Mesenchymal stem cell (in vitro differentiated cells and primary cell): ENCODE data around the gene ILF2.
A peak's percentile ranks its signal among the peaks of the same experiment; 100 is the strongest.
"Not testable (repeated sequence)": the region's sequence is repeated elsewhere in the genome, so short reads cannot be mapped to it uniquely, and the experiment has no call there.

Experiments
- DNase-seq: peaks from one replicate; pipeline ENCODE4 v3.0.0-alpha.2; 2013
- H2AFZ ChIP-seq: one replicate; pipeline ENCODE4 v1.6.1; 2013; ENCODE audit warnings: low read depth, mild to moderate bottlenecking, control low read depth, inconsistent platforms, low read length, moderate library complexity
- H2AK5ac ChIP-seq: 2 replicates; pipeline ENCODE4 v1.6.1; 2013; ENCODE audit warnings: low read length, moderate library complexity, mild to moderate bottlenecking, inconsistent platforms; ENCODE audit not compliant: severe bottlenecking
- H2BK120ac ChIP-seq: one replicate; pipeline ENCODE4 v1.6.1; 2013; ENCODE audit warnings: low read depth, mild to moderate bottlenecking, inconsistent platforms, low read length, moderate library complexity
- H2BK12ac ChIP-seq, 2 experiments: one replicate each; pipeline ENCODE4 v1.6.1; 2013; ENCODE audit warnings: inconsistent platforms in 2 of 2, low read length in 2 of 2, mild to moderate bottlenecking in 2 of 2, moderate library complexity in 2 of 2, control low read depth in 1 of 2
- H2BK15ac ChIP-seq: one replicate; pipeline ENCODE4 v1.6.1; 2013; ENCODE audit warnings: mild to moderate bottlenecking, low read depth, inconsistent platforms; ENCODE audit not compliant: poor library complexity, severe bottlenecking
- H2BK5ac ChIP-seq: 2 replicates; pipeline ENCODE4 v1.6.1; 2013; ENCODE audit warnings: low read depth, mild to moderate bottlenecking, low read length, control low read depth, inconsistent platforms; ENCODE audit not compliant: poor library complexity, severe bottlenecking
- H3K14ac ChIP-seq, 2 experiments: one replicate each; pipeline ENCODE4 v1.6.1; 2013; ENCODE audit warnings: inconsistent platforms in 2 of 2, low read length in 2 of 2, control low read depth in 1 of 2, mild to moderate bottlenecking in 1 of 2, moderate library complexity in 1 of 2
- H3K18ac ChIP-seq, 2 experiments: one replicate each; pipeline ENCODE4 v1.6.1; 2013; ENCODE audit warnings: inconsistent platforms in 2 of 2, low read length in 2 of 2, control low read depth in 1 of 2, low read depth in 1 of 2, mild to moderate bottlenecking in 1 of 2
- H3K23ac ChIP-seq, 2 experiments: one replicate each; pipeline ENCODE4 v1.6.1; 2013; ENCODE audit warnings: inconsistent platforms in 2 of 2, low read length in 2 of 2, mild to moderate bottlenecking in 2 of 2, moderate library complexity in 2 of 2, control low read depth in 1 of 2
- H3K27ac ChIP-seq: 2 replicates; pipeline ENCODE4 v1.5.1; 2013; ENCODE audit warnings: mild to moderate bottlenecking, moderate library complexity, low read length, control low read depth, inconsistent platforms; ENCODE audit not compliant: poor library complexity, severe bottlenecking
- H3K27me3 ChIP-seq, 2 experiments: 2 replicates each; pipeline versions ENCODE4 v1.6.1 to v1.7.0; 2013; ENCODE audit warnings: low read length in 2 of 2, mild to moderate bottlenecking in 2 of 2, moderate library complexity in 2 of 2, control low read depth in 1 of 2, inconsistent platforms in 1 of 2; ENCODE audit not compliant: control insufficient read depth in 1 of 2, insufficient read depth in 1 of 2
- H3K36me3 ChIP-seq, 2 experiments: 2 replicates each; pipeline versions ENCODE4 v1.6.1 to v1.7.0; 2013; ENCODE audit warnings: low read length in 2 of 2, control low read depth in 1 of 2, inconsistent platforms in 1 of 2, low read depth in 1 of 2, mild to moderate bottlenecking in 1 of 2; ENCODE audit not compliant: insufficient read depth in 2 of 2, control insufficient read depth in 1 of 2
- H3K4ac ChIP-seq, 2 experiments: one replicate each; pipeline ENCODE4 v1.6.1; 2013; ENCODE audit warnings: inconsistent platforms in 2 of 2, low read length in 2 of 2, mild to moderate bottlenecking in 2 of 2, moderate library complexity in 2 of 2, control low read depth in 1 of 2, low read depth in 1 of 2
- H3K4me1 ChIP-seq: 2 replicates; pipeline ENCODE4 v1.6.1; 2013; ENCODE audit warnings: low read depth, low read length, control low read depth; ENCODE audit not compliant: control insufficient read depth, insufficient read depth
- H3K4me2 ChIP-seq: 2 replicates; pipeline ENCODE4 v1.6.1; 2013; ENCODE audit warnings: low read length, mild to moderate bottlenecking, inconsistent platforms; ENCODE audit not compliant: poor library complexity, severe bottlenecking
- H3K4me3 ChIP-seq, 2 experiments: 2 replicates each; pipeline versions ENCODE4 v1.5.1 to v1.7.0; 2013; ENCODE audit warnings: low read length in 2 of 2, mild to moderate bottlenecking in 2 of 2, control low read depth in 1 of 2, low read depth in 1 of 2; ENCODE audit not compliant: insufficient read depth in 1 of 2
- H3K79me1 ChIP-seq: replicated peaks from 2 replicates; pipeline ENCODE4 v1.6.1; 2013; ENCODE audit warnings: mild to moderate bottlenecking, control low read depth, low read length, inconsistent platforms; ENCODE audit not compliant: poor library complexity, severe bottlenecking
- H3K9ac ChIP-seq: 2 replicates; pipeline ENCODE4 v1.7.0; 2013; ENCODE audit warnings: mild to moderate bottlenecking, low read length, moderate library complexity
- H3K9me3 ChIP-seq: 2 replicates; pipeline ENCODE4 v1.7.0; 2013; ENCODE audit warnings: mild to moderate bottlenecking, low read length; ENCODE audit not compliant: control insufficient read depth
- H4K8ac ChIP-seq: one replicate; pipeline ENCODE4 v1.6.1; 2013; ENCODE audit warnings: inconsistent platforms, mild to moderate bottlenecking, low read length, moderate library complexity
- H4K91ac ChIP-seq: one replicate; pipeline ENCODE4 v1.6.1; 2013; ENCODE audit warnings: mild to moderate bottlenecking, low read length, inconsistent platforms
- WGBS: methylation state at CpG from one replicate; pipeline ENCODE4 v1.1.7; 2013; ENCODE audit warnings: mixed read lengths; 5-methylcytosine and 5-hydroxymethylcytosine counted together

The ILF2 gene

GRCh38 chr1:153643100-153643499 is 27.7 kb downstream of the ILF2 start:
- no peak overlapping the region for H3K4me3 ChIP-seq
- H3K23ac ChIP-seq = no peak overlapping the region
- H3K4me2 ChIP-seq = no peak overlapping the region
- H2BK12ac ChIP-seq = no peak overlapping the region
- H3K4ac ChIP-seq = no peak overlapping the region
- H4K8ac ChIP-seq = no peak overlapping the region
- no peak overlapping the region for H3K14ac ChIP-seq
- H3K4me1 ChIP-seq = peaks cover 4% of the 10 kb centered on the region
- H4K91ac ChIP-seq = no peak overlapping the region
- DNase-seq = no peak
- H3K18ac ChIP-seq = no peak overlapping the region
- peaks cover 51 to 93% of the 10 kb centered on the region in 2 experiments for H3K36me3 ChIP-seq
- H2BK120ac ChIP-seq = no peak overlapping the region
- no peak overlapping the region for H2BK5ac ChIP-seq
- H3K27me3 ChIP-seq = no peaks in the 10 kb centered on the region
- peaks cover 26% of the 10 kb centered on the region for H3K79me1 ChIP-seq
- no peak overlapping the region for H3K9ac ChIP-seq
- H3K9me3 ChIP-seq = no peaks in the 10 kb centered on the region
- H3K27ac ChIP-seq = no peak overlapping the region
- H2AFZ ChIP-seq = no peak overlapping the region
- over 99% methylated on average over 7 of the region's 11 CpGs for WGBS
- no peak overlapping the region for H2BK15ac ChIP-seq
- H2AK5ac ChIP-seq = no peak overlapping the region

- H3K9ac ChIP-seq = no peak overlapping the region
- no peaks in the 10 kb centered on the region for H3K9me3 ChIP-seq
- peaks cover 52 to 98% of the 10 kb centered on the region in 2 experiments for H3K36me3 ChIP-seq
- H3K27me3 ChIP-seq = no peaks in the 10 kb centered on the region
- no peak overlapping the region for H2BK5ac ChIP-seq
- peaks cover 25% of the 10 kb centered on the region for H3K79me1 ChIP-seq
- no peak overlapping the region for H3K4me2 ChIP-seq
- H4K91ac ChIP-seq = no peak overlapping the region
- H2BK12ac ChIP-seq = no peak overlapping the region
- no peak overlapping the region for H2BK120ac ChIP-seq
- no peak overlapping the region for H3K27ac ChIP-seq
- no peak overlapping the region for H3K14ac ChIP-seq
- H2AK5ac ChIP-seq = no peak overlapping the region
- no peak overlapping the region for H2AFZ ChIP-seq
- H2BK15ac ChIP-seq = no peak overlapping the region
- H3K18ac ChIP-seq = no peak overlapping the region
- no peak overlapping the region for H4K8ac ChIP-seq
- H3K4ac ChIP-seq = no peak overlapping the region
- H3K4me1 ChIP-seq = peaks cover 1% of the 10 kb centered on the region
- no peak overlapping the region for H3K23ac ChIP-seq
- DNase-seq = no peak
- 96% methylated on average over 9 of the region's 11 CpGs for WGBS
- H3K4me3 ChIP-seq = no peak overlapping the region
Measured at GRCh38 chr1:153642161-153642560, 28.6 kb downstream of the ILF2 start.

- peaks cover 3% of the 10 kb centered on the region for H3K4me1 ChIP-seq
- no peak overlapping the region for H3K4me2 ChIP-seq
- no peak overlapping the region for H2AFZ ChIP-seq
- no peak overlapping the region for H3K23ac ChIP-seq
- no peak overlapping the region for H4K8ac ChIP-seq
- no peak overlapping the region for H2BK15ac ChIP-seq
- no peak overlapping the region for H3K4ac ChIP-seq
- H3K9me3 ChIP-seq = no peaks in the 10 kb centered on the region
- H3K79me1 ChIP-seq = peaks cover 23% of the 10 kb centered on the region
- peaks cover 52 to 99% of the 10 kb centered on the region in 2 experiments for H3K36me3 ChIP-seq
- H3K4me3 ChIP-seq = no peak overlapping the region
- H3K27ac ChIP-seq = no peak overlapping the region
- H2BK120ac ChIP-seq = no peak overlapping the region
- H2AK5ac ChIP-seq = no peak overlapping the region
- no peak overlapping the region for H3K18ac ChIP-seq
- no peak overlapping the region for H2BK5ac ChIP-seq
- no peak overlapping the region for H3K14ac ChIP-seq
- H4K91ac ChIP-seq = no peak overlapping the region
- peak overlapping the region; percentile 1 for H3K9ac ChIP-seq
- 85% methylated on average over 6 of the region's 6 CpGs for WGBS
- no peaks in the 10 kb centered on the region for H3K27me3 ChIP-seq
- no peak for DNase-seq
- no peak overlapping the region for H2BK12ac ChIP-seq
Measured at GRCh38 chr1:153640861-153641260, 29.9 kb downstream of the ILF2 start.

GRCh38 chr1:153640213-153640612 is 30.6 kb downstream of the ILF2 start:
- 99% methylated on average over 5 of the region's 5 CpGs for WGBS
- H3K4me3 ChIP-seq, DNase-seq, H2BK12ac ChIP-seq, H4K8ac ChIP-seq, H2AFZ ChIP-seq, H3K4me2 ChIP-seq, H4K91ac ChIP-seq, H3K4me1 ChIP-seq, H3K9ac ChIP-seq, H2BK120ac ChIP-seq, H2AK5ac ChIP-seq, H3K27ac ChIP-seq, H2BK5ac ChIP-seq, H2BK15ac ChIP-seq, H3K14ac ChIP-seq, H3K18ac ChIP-seq, H3K27me3 ChIP-seq, H3K4ac ChIP-seq, H3K9me3 ChIP-seq, H3K23ac ChIP-seq: not testable (repeated sequence)
- Histone ChIP-seq H3K36me3 (peaks cover 51 to 94% of the 10 kb centered on the region in 2 experiments), H3K79me1 (peaks cover 21% of the 10 kb centered on the region)
